K562 (cell line): Measurements from ENCODE around the gene RIC3. TPM values are rescaled to one million over a fixed set of nuclear protein-coding genes. Genes with fewer than 3 reads are reported as not detected.

ENCODE experiments used
- ATAC-seq: fragments of 200-7000 bp; cut with Tn5 transposase; 3 replicates; pipeline ENCODE4 v1.9.1; 2020; ENCODE audit warnings: moderate library complexity
- BruUV-seq: library from RNA; stranded (reverse); fragments of 400-500 nt; replicated peaks from 2 replicates; lab custom pipeline; 2021; lab: Mats Ljungman, UMichigan
- CTCF ChIA-PET: fragments of 300-600 bp; formaldehyde crosslinking; extraction: SDS; loops from one replicate; lab custom pipeline; 2021; ENCODE audit warnings: low intra/inter-chr PET ratio; lab: Yijun Ruan, JAX
- POLR2A ChIA-PET: fragments of 300-600, 350-650 bp; sonication (Branson Sonifier 250); formaldehyde crosslinking; extraction: SDS; loops from one replicate; lab custom pipeline; 2021; ENCODE audit warnings: antibody characterized with exemption, inconsistent platforms; lab: Yijun Ruan, JAX
- DNase-seq, 4 experiments: peaks; one replicate each; pipeline versions ENCODE4 v3.0.0 to v3.0.0-alpha.2; 2011 to 2018; ENCODE audit warnings: low spot score in 3 of 4, mixed read lengths in 3 of 4; ENCODE audit errors: extremely low read depth in 1 of 4
- FAIRE-seq: peaks from 2 replicates; lab custom pipeline; 2011; peaks lifted over from hg19 to GRCh38; lab: Jason Lieb, UNC
- H2AFZ ChIP-seq: 2 replicates; pipeline ENCODE4 v1.6.0; 2011; ENCODE audit warnings: low read depth, low read length, control low read depth, inconsistent platforms
- H3K27ac ChIP-seq: fragments of 200-600 bp; 3 replicates; pipeline ENCODE4 v1.8.0; 2011; ENCODE audit warnings: low read depth, mild to moderate bottlenecking, control low read depth, inconsistent platforms, low read length, moderate library complexity, mixed read lengths; ENCODE audit errors: extremely low read depth
- H3K27me3 ChIP-seq, 2 experiments: fragments of 300-600 bp in 1 of 2; 2 replicates in 1 of 2; 3 replicates in 1 of 2; pipeline versions ENCODE4 v1.6.0 to v1.8.0; 2011; ENCODE audit warnings: inconsistent platforms in 2 of 2, low read length in 2 of 2, mild to moderate bottlenecking in 1 of 2, mixed read lengths in 1 of 2, moderate library complexity in 1 of 2; ENCODE audit not compliant: control insufficient read depth in 2 of 2, insufficient read depth in 2 of 2
- H3K36me3 ChIP-seq: fragments of 300-600 bp; 3 replicates; pipeline ENCODE4 v1.8.0; 2011; ENCODE audit warnings: mild to moderate bottlenecking, low read length, inconsistent platforms; ENCODE audit not compliant: control insufficient read depth, insufficient read depth
- H3K4me1 ChIP-seq, 2 experiments: fragments of 200-600 bp in 1 of 2; replicated peaks in 1 of 2; 2 replicates in 1 of 2; 3 replicates in 1 of 2; pipeline versions ENCODE4 v1.5.1 to v1.8.0; 2011; ENCODE audit warnings: inconsistent platforms in 2 of 2, low read length in 2 of 2, mild to moderate bottlenecking in 1 of 2, mixed read lengths in 1 of 2, moderate library complexity in 1 of 2; ENCODE audit not compliant: control insufficient read depth in 2 of 2, insufficient read depth in 2 of 2
- H3K4me2 ChIP-seq: 2 replicates; pipeline ENCODE4 v1.6.1; 2011; ENCODE audit warnings: low read length, control low read depth, inconsistent platforms, mixed read lengths; ENCODE audit not compliant: insufficient read depth
- H3K4me3 ChIP-seq: fragments of 200-600 bp; sonication (generic), shearing (Covaris generic); 2 replicates; pipeline ENCODE4 v1.5.1; 2016; ENCODE audit warnings: control low read depth, inconsistent platforms
- H3K79me2 ChIP-seq: fragments of 200-600 bp; 3 replicates; pipeline ENCODE4 v1.8.0; 2011; ENCODE audit warnings: low read length, inconsistent platforms; ENCODE audit not compliant: control insufficient read depth, insufficient read depth
- H3K9ac ChIP-seq, 2 experiments: 2 replicates each; pipeline versions ENCODE4 v1.6.0 to v1.6.1; 2011; ENCODE audit warnings: low read depth in 2 of 2, low read length in 2 of 2, control low read depth in 1 of 2, inconsistent platforms in 1 of 2, mild to moderate bottlenecking in 1 of 2, mixed read lengths in 1 of 2; ENCODE audit not compliant: insufficient read depth in 1 of 2
- H3K9me1 ChIP-seq: one replicate; pipeline ENCODE4 v1.6.0; 2011; ENCODE audit warnings: inconsistent platforms, mild to moderate bottlenecking, low read length, moderate library complexity; ENCODE audit not compliant: control insufficient read depth, insufficient read depth
- H3K9me3 ChIP-seq: replicated peaks from 2 replicates; pipeline ENCODE4 v1.5.1; 2011; ENCODE audit warnings: low read depth, low read length, inconsistent platforms; ENCODE audit not compliant: control insufficient read depth, insufficient read depth
- H4K20me1 ChIP-seq: replicated peaks from 2 replicates; pipeline ENCODE4 v1.6.1; 2011; ENCODE audit warnings: low read length, inconsistent platforms, mixed read lengths; ENCODE audit not compliant: control insufficient read depth, insufficient read depth
- GTF2F1 ChIP-seq: IDR thresholded peaks from 2 replicates; pipeline ENCODE4 v1.6.1; 2011; ENCODE audit warnings: low read depth, low read length, improper control_type of control experiment
- POU5F1 ChIP-seq: fragments of 150-350 bp; IDR thresholded peaks from 2 replicates; pipeline ENCODE4 v1.6.1; 2014; ENCODE audit warnings: borderline replicate concordance, low read length, low read depth, mild to moderate bottlenecking; ENCODE audit not compliant: partially characterized antibody
- RCOR1 ChIP-seq, 2 experiments: IDR thresholded peaks; 2 replicates each; pipeline ENCODE4 v1.6.1; 2012; ENCODE audit warnings: low read depth in 2 of 2, low read length in 2 of 2, borderline replicate concordance in 1 of 2, improper control_type of control experiment in 1 of 2
- SIN3A ChIP-seq, 2 experiments: fragments of 150-350 bp in 1 of 2; IDR thresholded peaks; 2 replicates each; pipeline ENCODE4 v1.6.1; 2011 to 2016; ENCODE audit warnings: borderline replicate concordance in 2 of 2, low read depth in 2 of 2, low read length in 2 of 2, mild to moderate bottlenecking in 2 of 2, moderate library complexity in 2 of 2; ENCODE audit not compliant: control insufficient read depth in 1 of 2
- SIX5 ChIP-seq, 2 experiments: IDR thresholded peaks; 2 replicates each; pipeline ENCODE4 v1.6.1; 2011; ENCODE audit warnings: low read length in 2 of 2, borderline replicate concordance in 1 of 2, low read depth in 1 of 2, mild to moderate bottlenecking in 1 of 2, moderate library complexity in 1 of 2; ENCODE audit not compliant: insufficient read depth in 1 of 2
- U2AF1 ChIP-seq: fragments of 200-400 bp; formaldehyde crosslinking; optimal IDR thresholded peaks from 2 replicates; pipeline ENCODE3; 2017; ENCODE audit warnings: mild to moderate bottlenecking, low read depth, low read length, moderate library complexity
- ZNF785 ChIP-seq: fragments of 250-450 bp; sonication (Bioruptor Pico); IDR thresholded peaks from 2 replicates; pipeline ENCODE4 v1.4.0; 2020; ENCODE audit warnings: mild to moderate bottlenecking
- WGBS: fragments of 100-300 bp; shearing (Covaris generic); methylation state at CpG from one replicate; pipeline ENCODE4 v1.1.6; 2016; ENCODE audit warnings: low coverage, mixed read lengths; ENCODE audit not compliant: insufficient coverage; ENCODE audit errors: missing lambda C conversion rate; 5-methylcytosine and 5-hydroxymethylcytosine counted together
- in situ Hi-C: fragments of 300-500 bp; cut with MboI; formaldehyde crosslinking; loops from 4 replicates; pipeline ENCODE4 v1.15.0; 2018; ENCODE audit warnings: inconsistent platforms, mixed read lengths
- intact Hi-C: fragments of 100-400 bp; cut with micrococcal nuclease; formaldehyde crosslinking; loops from 2 replicates; pipeline ENCODE4 v1.14.2; 2022
- polyA plus RNA-seq, 8 experiments: library from polyadenylated mRNA; depleted of rRNA in 4 of 8; stranded (reverse) in 5 of 8; unstranded in 3 of 8; fragments of >200 nt; fragmentation: Nextera tagmentation in 2 of 8; fragmentation: Illumina TruSeq in 1 of 8; extraction: Ambion mirVana in 2 of 8; extraction: Trizol in 1 of 8; gene quantifications; 2 replicates each; pipeline versions ENCODE4 v1.2.1 to v1.2.3, GENCODE V29; 2011 to 2014; ENCODE audit warnings: inconsistent platforms in 1 of 8, missing spikeins in 1 of 8
- total RNA-seq, 7 experiments: library from RNA; depleted of rRNA in 6 of 7; stranded (reverse); fragments of >200 nt in 6 of 7; fragmentation: Illumina TruSeq in 2 of 7; extraction: Trizol in 2 of 7; gene quantifications; 2 replicates each; pipeline versions ENCODE4 v1.2.1 to v1.2.3, GENCODE V29; 2011 to 2021; ENCODE audit warnings: low replicate concordance in 1 of 7
- TF ChIP-seq, protein P1 (sequence below): fragments of 450-650 bp; formaldehyde crosslinking; conservative IDR thresholded peaks from 2 replicates; pipeline ENCODE4 v1.4.0; 2022; ENCODE audit warnings: mild to moderate bottlenecking, missing genetic modification characterization
- TF ChIP-seq, protein P2 (sequence below): fragments of 450-650 bp; IDR thresholded peaks from 2 replicates; pipeline ENCODE4 v1.6.1; 2014; ENCODE audit warnings: low read depth, mild to moderate bottlenecking, moderate library complexity, borderline replicate concordance
- TF ChIP-seq, protein P3 (sequence below): fragments of 450-650 bp; IDR thresholded peaks from 2 replicates; pipeline ENCODE4 v1.7.1; 2018; ENCODE audit warnings: mild to moderate bottlenecking, low read depth; ENCODE audit not compliant: partially characterized antibody
- TF ChIP-seq, protein P4 (sequence below): fragments of 250-450 bp; sonication (Bioruptor Pico); IDR thresholded peaks from 2 replicates; pipeline ENCODE4 v1.5.0; 2021; ENCODE audit warnings: mild to moderate bottlenecking, borderline replicate concordance

Gene RIC3
- total and polyA plus RNA-seq, 9 of the 15 experiments (the other 6 are each of a cell fraction or from before 2014, with no cell fraction given), result 0.03 to 0.16 (median 0.05) TPM; not detected in 4

DNA sequence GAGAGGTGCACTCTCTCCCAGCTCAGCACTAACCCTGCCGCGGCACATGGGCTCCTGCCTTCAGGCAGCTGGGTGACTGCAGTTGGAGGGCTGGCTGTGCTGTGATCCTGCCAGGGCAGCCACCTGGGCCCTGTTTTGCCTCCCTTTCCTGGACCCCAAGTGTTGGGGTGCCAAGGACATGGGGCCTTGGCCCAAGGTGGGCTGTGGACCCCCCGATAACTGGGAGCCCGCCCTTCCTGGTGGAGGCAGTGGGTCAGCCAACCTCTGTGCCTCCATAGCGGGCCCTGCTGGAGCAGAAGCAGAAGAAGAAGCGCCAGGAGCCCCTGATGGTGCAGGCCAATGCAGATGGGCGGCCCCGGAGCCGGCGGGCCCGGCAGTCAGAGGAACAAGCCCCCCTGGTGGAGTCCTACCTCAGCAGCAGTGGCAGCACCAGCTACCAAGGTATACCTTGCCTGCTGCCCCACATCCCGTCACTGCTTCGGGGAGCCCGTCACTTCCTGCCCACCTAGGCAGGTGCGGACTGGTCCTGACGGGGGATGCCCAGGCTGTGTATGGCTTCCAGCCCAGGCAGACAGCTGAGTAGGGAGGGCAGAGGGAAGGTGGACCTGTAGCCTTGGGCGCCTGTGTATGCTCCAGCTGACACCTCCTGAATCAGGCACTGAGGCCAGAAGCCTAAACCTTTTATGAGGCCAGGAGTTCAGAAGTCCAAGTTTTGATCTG lies 78.9 kb downstream of the RIC3 start:
- Histone ChIP-seq H3K27ac (no peak overlapping the region), H3K79me2 (no peaks in the 10 kb centered on the region), H3K4me3 (no peak overlapping the region), H3K4me1 (no peaks in the 10 kb centered on the region), H3K9me1 (no peaks in the 10 kb centered on the region), H4K20me1 (no peaks in the 10 kb centered on the region), H2AFZ (no peak overlapping the region), H3K36me3 (no peaks in the 10 kb centered on the region), H3K27me3 (peaks cover 0 to 66% of the 10 kb centered on the region in 2 experiments; a peak in 3 of 5 replicates), H3K9me3 (no peaks in the 10 kb centered on the region), H3K4me2 (no peak overlapping the region), H3K9ac (0 out of 4 replicates have a peak overlapping the region, but pooled peaks of 1 of the 2 experiments have one; percentile 20)
- WGBS, result 2% methylated on average over 17 of the region's 17 CpGs
- no TSS peak for BruUV-seq
- DNase-seq (no peak), FAIRE-seq (no peak), ATAC-seq (no peak)
- intact Hi-C loops (loop anchor here (2.0 to 10.0 kb wide), 3 partner anchors 197 to 993 kb away; partner anchors contain the start of gene OVCH2), in situ Hi-C loops (loop anchor here (10.0 kb wide), 1 partner anchor 195 kb away; no protein-coding TSS in a partner anchor)
- CTCF ChIA-PET, result interaction anchor here (0.7 to 1.6 kb wide), 2 partner anchors 57 to 84 kb away, joined by 3 to 6 read pairs; no protein-coding TSS in a partner anchor
- POLR2A ChIA-PET, result no interaction called here
- TF ChIP-seq ZNF785 (CRISPR knock-in tag) (no peak), POU5F1 (no peak), U2AF1 (no peak), RCOR1 (IDR thresholded peaks at IDR 0.05; ENCODE audit: borderline replicate concordance in 1 of 2, low read depth in 2 of 2, low read length in 2 of 2) (no peak), GTF2F1 (no peak), SIN3A (IDR thresholded peaks at IDR 0.05; ENCODE audit: borderline replicate concordance in 2 of 2, control insufficient read depth in 1 of 2, low read depth in 2 of 2, low read length in 2 of 2) (no peak), SIX5 (IDR thresholded peaks at IDR 0.05; ENCODE audit: borderline replicate concordance in 1 of 2, insufficient read depth in 1 of 2, low read depth in 1 of 2, low read length in 2 of 2) (no peak)
- TF ChIP-seq, protein P1, sequence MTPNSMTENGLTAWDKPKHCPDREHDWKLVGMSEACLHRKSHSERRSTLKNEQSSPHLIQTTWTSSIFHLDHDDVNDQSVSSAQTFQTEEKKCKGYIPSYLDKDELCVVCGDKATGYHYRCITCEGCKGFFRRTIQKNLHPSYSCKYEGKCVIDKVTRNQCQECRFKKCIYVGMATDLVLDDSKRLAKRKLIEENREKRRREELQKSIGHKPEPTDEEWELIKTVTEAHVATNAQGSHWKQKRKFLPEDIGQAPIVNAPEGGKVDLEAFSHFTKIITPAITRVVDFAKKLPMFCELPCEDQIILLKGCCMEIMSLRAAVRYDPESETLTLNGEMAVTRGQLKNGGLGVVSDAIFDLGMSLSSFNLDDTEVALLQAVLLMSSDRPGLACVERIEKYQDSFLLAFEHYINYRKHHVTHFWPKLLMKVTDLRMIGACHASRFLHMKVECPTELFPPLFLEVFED (CRISPR knock-in tag), result no peak
- TF ChIP-seq, protein P2, sequence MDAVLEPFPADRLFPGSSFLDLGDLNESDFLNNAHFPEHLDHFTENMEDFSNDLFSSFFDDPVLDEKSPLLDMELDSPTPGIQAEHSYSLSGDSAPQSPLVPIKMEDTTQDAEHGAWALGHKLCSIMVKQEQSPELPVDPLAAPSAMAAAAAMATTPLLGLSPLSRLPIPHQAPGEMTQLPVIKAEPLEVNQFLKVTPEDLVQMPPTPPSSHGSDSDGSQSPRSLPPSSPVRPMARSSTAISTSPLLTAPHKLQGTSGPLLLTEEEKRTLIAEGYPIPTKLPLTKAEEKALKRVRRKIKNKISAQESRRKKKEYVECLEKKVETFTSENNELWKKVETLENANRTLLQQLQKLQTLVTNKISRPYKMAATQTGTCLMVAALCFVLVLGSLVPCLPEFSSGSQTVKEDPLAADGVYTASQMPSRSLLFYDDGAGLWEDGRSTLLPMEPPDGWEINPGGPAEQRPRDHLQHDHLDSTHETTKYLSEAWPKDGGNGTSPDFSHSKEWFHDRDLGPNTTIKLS, result no peak
- TF ChIP-seq, protein P3, sequence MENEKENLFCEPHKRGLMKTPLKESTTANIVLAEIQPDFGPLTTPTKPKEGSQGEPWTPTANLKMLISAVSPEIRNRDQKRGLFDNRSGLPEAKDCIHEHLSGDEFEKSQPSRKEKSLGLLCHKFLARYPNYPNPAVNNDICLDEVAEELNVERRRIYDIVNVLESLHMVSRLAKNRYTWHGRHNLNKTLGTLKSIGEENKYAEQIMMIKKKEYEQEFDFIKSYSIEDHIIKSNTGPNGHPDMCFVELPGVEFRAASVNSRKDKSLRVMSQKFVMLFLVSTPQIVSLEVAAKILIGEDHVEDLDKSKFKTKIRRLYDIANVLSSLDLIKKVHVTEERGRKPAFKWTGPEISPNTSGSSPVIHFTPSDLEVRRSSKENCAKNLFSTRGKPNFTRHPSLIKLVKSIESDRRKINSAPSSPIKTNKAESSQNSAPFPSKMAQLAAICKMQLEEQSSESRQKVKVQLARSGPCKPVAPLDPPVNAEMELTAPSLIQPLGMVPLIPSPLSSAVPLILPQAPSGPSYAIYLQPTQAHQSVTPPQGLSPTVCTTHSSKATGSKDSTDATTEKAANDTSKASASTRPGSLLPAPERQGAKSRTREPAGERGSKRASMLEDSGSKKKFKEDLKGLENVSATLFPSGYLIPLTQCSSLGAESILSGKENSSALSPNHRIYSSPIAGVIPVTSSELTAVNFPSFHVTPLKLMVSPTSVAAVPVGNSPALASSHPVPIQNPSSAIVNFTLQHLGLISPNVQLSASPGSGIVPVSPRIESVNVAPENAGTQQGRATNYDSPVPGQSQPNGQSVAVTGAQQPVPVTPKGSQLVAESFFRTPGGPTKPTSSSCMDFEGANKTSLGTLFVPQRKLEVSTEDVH, result no peak
- TF ChIP-seq, protein P4, sequence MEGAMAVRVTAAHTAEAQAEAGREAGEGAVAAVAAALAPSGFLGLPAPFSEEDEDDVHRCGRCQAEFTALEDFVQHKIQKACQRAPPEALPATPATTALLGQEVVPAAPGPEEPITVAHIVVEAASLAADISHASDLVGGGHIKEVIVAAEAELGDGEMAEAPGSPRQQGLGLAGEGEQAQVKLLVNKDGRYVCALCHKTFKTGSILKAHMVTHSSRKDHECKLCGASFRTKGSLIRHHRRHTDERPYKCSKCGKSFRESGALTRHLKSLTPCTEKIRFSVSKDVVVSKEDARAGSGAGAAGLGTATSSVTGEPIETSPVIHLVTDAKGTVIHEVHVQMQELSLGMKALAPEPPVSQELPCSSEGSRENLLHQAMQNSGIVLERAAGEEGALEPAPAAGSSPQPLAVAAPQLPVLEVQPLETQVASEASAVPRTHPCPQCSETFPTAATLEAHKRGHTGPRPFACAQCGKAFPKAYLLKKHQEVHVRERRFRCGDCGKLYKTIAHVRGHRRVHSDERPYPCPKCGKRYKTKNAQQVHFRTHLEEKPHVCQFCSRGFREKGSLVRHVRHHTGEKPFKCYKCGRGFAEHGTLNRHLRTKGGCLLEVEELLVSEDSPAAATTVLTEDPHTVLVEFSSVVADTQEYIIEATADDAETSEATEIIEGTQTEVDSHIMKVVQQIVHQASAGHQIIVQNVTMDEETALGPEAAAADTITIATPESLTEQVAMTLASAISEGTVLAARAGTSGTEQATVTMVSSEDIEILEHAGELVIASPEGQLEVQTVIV (CRISPR knock-in tag), result no peak
